IMR-90 (cell line): ENCODE results near the gene RAVER2. TPM values are rescaled to one million over a fixed set of nuclear protein-coding genes. Genes with fewer than 3 reads are reported as not detected.

Experiments used
- ATAC-seq: fragments of 200-7000 bp; cut with Tn5 transposase; 2 replicates; pipeline ENCODE4 v1.9.1; 2020; ENCODE audit warnings: low read depth, mild to moderate bottlenecking, moderate library complexity
- BruUV-seq: library from RNA; stranded (reverse); fragments of 400-500 nt; replicated peaks from 2 replicates; lab custom pipeline; 2021; lab: Mats Ljungman, UMichigan
- CTCF ChIA-PET: fragments of 300-600 bp; formaldehyde crosslinking; extraction: SDS; loops from one replicate; lab custom pipeline; 2021; ENCODE audit warnings: antibody characterized with exemption; lab: Yijun Ruan, JAX
- POLR2A ChIA-PET: fragments of 300-600 bp; sonication (Branson Sonifier 250); formaldehyde crosslinking; loops from one replicate; lab custom pipeline; 2022; ENCODE audit warnings: antibody characterized with exemption; ENCODE audit not compliant: unreplicated experiment; lab: Charles Lee
- DNase-seq: peaks from one replicate; pipeline ENCODE4 v3.0.0; 2013
- H2AFZ ChIP-seq: replicated peaks from 2 replicates; pipeline ENCODE3; 2013; ENCODE audit warnings: low read length, mild to moderate bottlenecking; ENCODE audit not compliant: poor library complexity
- H2AK5ac ChIP-seq: 2 replicates; pipeline ENCODE4 v1.6.1; 2013; ENCODE audit warnings: low read depth, low read length, inconsistent platforms
- H2AK9ac ChIP-seq: replicated peaks from 2 replicates; pipeline ENCODE3; 2013; ENCODE audit warnings: mild to moderate bottlenecking, low read depth, low read length, moderate library complexity; ENCODE audit not compliant: poor library complexity
- H2BK120ac ChIP-seq: 2 replicates; pipeline ENCODE4 v1.6.1; 2013; ENCODE audit warnings: low read depth, low read length, inconsistent platforms
- H2BK15ac ChIP-seq: 3 replicates; pipeline ENCODE4 v1.6.1; 2013; ENCODE audit warnings: low read depth, low read length, inconsistent platforms
- H2BK20ac ChIP-seq: 2 replicates; pipeline ENCODE4 v1.6.1; 2013; ENCODE audit warnings: low read depth, mild to moderate bottlenecking, inconsistent platforms, low read length, moderate library complexity
- H2BK5ac ChIP-seq: 2 replicates; pipeline ENCODE4 v1.6.1; 2013; ENCODE audit warnings: mild to moderate bottlenecking, low read depth, low read length, inconsistent platforms; ENCODE audit not compliant: poor library complexity, severe bottlenecking
- H3K14ac ChIP-seq: replicated peaks from 2 replicates; pipeline ENCODE4 v1.6.1; 2013; ENCODE audit warnings: low read depth, low read length, inconsistent platforms
- H3K18ac ChIP-seq: 2 replicates; pipeline ENCODE4 v1.6.1; 2013; ENCODE audit warnings: low read depth, low read length, control low read depth
- H3K23ac ChIP-seq: 2 replicates; pipeline ENCODE4 v1.6.1; 2013; ENCODE audit warnings: low read depth, low read length, inconsistent platforms
- H3K27ac ChIP-seq: 2 replicates; pipeline ENCODE4 v1.5.1; 2013; ENCODE audit warnings: mild to moderate bottlenecking, control low read depth, low read length; ENCODE audit not compliant: insufficient read depth
- H3K27me3 ChIP-seq: 2 replicates; pipeline ENCODE4 v1.6.1; 2013; ENCODE audit warnings: low read length; ENCODE audit not compliant: control insufficient read depth, insufficient read depth
- H3K36me3 ChIP-seq: 2 replicates; pipeline ENCODE4 v1.6.1; 2013; ENCODE audit warnings: low read length, mixed read lengths; ENCODE audit not compliant: control insufficient read depth, insufficient read depth
- H3K4ac ChIP-seq: 2 replicates; pipeline ENCODE4 v1.6.1; 2013; ENCODE audit warnings: low read depth, low read length, inconsistent platforms
- H3K4me1 ChIP-seq: 2 replicates; pipeline ENCODE4 v1.6.1; 2013; ENCODE audit warnings: low read length, mixed read lengths; ENCODE audit not compliant: control insufficient read depth, insufficient read depth
- H3K4me2 ChIP-seq: 2 replicates; pipeline ENCODE4 v1.6.1; 2013; ENCODE audit warnings: low read depth, mild to moderate bottlenecking, control low read depth, low read length, moderate library complexity
- H3K4me3 ChIP-seq: 2 replicates; pipeline ENCODE4 v1.5.1; 2013; ENCODE audit warnings: low read depth, mild to moderate bottlenecking, control low read depth, low read length, moderate library complexity; ENCODE audit not compliant: insufficient read depth
- H3K56ac ChIP-seq: 2 replicates; pipeline ENCODE4 v1.6.1; 2013; ENCODE audit warnings: low read length, inconsistent platforms; ENCODE audit not compliant: insufficient read depth; ENCODE audit errors: extremely low read depth
- H3K79me1 ChIP-seq, 2 experiments: 2 replicates each; pipeline ENCODE4 v1.6.1; 2013; ENCODE audit warnings: low read length in 2 of 2, inconsistent platforms in 1 of 2, low read depth in 1 of 2
- H3K9ac ChIP-seq: 2 replicates; pipeline ENCODE4 v1.6.1; 2013; ENCODE audit warnings: low read depth, low read length, control low read depth
- H3K9me1 ChIP-seq: 2 replicates; pipeline ENCODE4 v1.6.1; 2013; ENCODE audit warnings: low read length, inconsistent platforms; ENCODE audit not compliant: insufficient read depth
- H3K9me3 ChIP-seq: 2 replicates; pipeline ENCODE4 v1.6.1; 2013; ENCODE audit warnings: low read length; ENCODE audit not compliant: control insufficient read depth, insufficient read depth
- H4K20me1 ChIP-seq: 2 replicates; pipeline ENCODE4 v1.6.1; 2013; ENCODE audit warnings: low read length, inconsistent platforms; ENCODE audit not compliant: insufficient read depth
- H4K5ac ChIP-seq: 2 replicates; pipeline ENCODE4 v1.6.1; 2013; ENCODE audit warnings: mild to moderate bottlenecking, low read depth, low read length, control low read depth
- H4K8ac ChIP-seq, 2 experiments: 2 replicates each; pipeline ENCODE4 v1.6.1; 2013; ENCODE audit warnings: low read depth in 2 of 2, low read length in 2 of 2, control low read depth in 1 of 2, inconsistent platforms in 1 of 2
- H4K91ac ChIP-seq: 2 replicates; pipeline ENCODE4 v1.6.1; 2013; ENCODE audit warnings: low read depth, low read length, inconsistent platforms; ENCODE audit not compliant: insufficient read depth
- BHLHE40 ChIP-seq: fragments of 150-350 bp; IDR thresholded peaks from 2 replicates; pipeline ENCODE4 v1.6.1; 2016; ENCODE audit warnings: mild to moderate bottlenecking, low read depth, low read length
- CHD1 ChIP-seq: IDR thresholded peaks from 2 replicates; pipeline ENCODE4 v1.6.1; 2012; ENCODE audit warnings: low read depth, low read length, improper control_type of control experiment
- FOS ChIP-seq: fragments of 150-350 bp; IDR thresholded peaks from 2 replicates; pipeline ENCODE4 v1.6.1; 2016; ENCODE audit warnings: low read depth, low read length
- POLR2A ChIP-seq: IDR thresholded peaks from 2 replicates; pipeline ENCODE4 v1.6.1; 2012; ENCODE audit warnings: mild to moderate bottlenecking, low read depth, low read length
- RAD21 ChIP-seq: IDR thresholded peaks from 2 replicates; pipeline ENCODE4 v1.6.1; 2012; ENCODE audit warnings: low read length, improper control_type of control experiment
- RFX5 ChIP-seq: IDR thresholded peaks from 2 replicates; pipeline ENCODE4 v1.8.0; 2012; ENCODE audit warnings: low read depth, mild to moderate bottlenecking, low read length, moderate library complexity
- SMC3 ChIP-seq: fragments of 150-350 bp; IDR thresholded peaks from 2 replicates; pipeline ENCODE4 v1.6.1; 2016; ENCODE audit warnings: low read depth, mild to moderate bottlenecking, antibody characterized with exemption, low read length, moderate library complexity
- WGBS, 2 experiments: methylation state at CpG; one replicate each; pipeline versions ENCODE4 v1.1.5 to v1.1.7; 2013; ENCODE audit warnings: missing lambda C conversion rate in 2 of 2; ENCODE audit not compliant: insufficient read length in 1 of 2; ENCODE audit errors: extremely low coverage in 2 of 2; 5-methylcytosine and 5-hydroxymethylcytosine counted together
- dilution Hi-C: fragments of 300-500 bp; cut with HindIII; formaldehyde crosslinking; loops from one replicate; pipeline ENCODE4 v1.14.3; 2018; ENCODE audit warnings: low sequenced_read_pairs; ENCODE audit not compliant: unreplicated experiment
- in situ Hi-C: fragments of 300-500 bp; cut with MboI; formaldehyde crosslinking; loops from 3 replicates; pipeline ENCODE4 v1.14.3; 2019; ENCODE audit warnings: low sequenced_read_pairs, inconsistent platforms, mixed read lengths
- intact Hi-C: fragments of 100-400 bp; cut with micrococcal nuclease; formaldehyde crosslinking; loops from 2 replicates; pipeline ENCODE4 v1.10.0; 2022
- polyA plus RNA-seq, 3 experiments: library from polyadenylated mRNA; depleted of rRNA; stranded (reverse); fragments of >200 nt; gene quantifications; 2 replicates each; pipeline ENCODE4 v1.2.3, GENCODE V29; 2012; ENCODE audit warnings: low replicate concordance in 1 of 3
- total RNA-seq: library from RNA; depleted of rRNA; stranded (reverse); fragments of >200 nt; gene quantifications from 2 replicates; pipeline ENCODE4 v1.2.3, GENCODE V29; 2012
- TF ChIP-seq, protein P1 (sequence below): fragments of 150-350 bp; IDR thresholded peaks from 2 replicates; pipeline ENCODE4 v1.6.1; 2016; ENCODE audit warnings: low read depth, mild to moderate bottlenecking, low read length, moderate library complexity, borderline replicate concordance
- TF ChIP-seq, protein P2 (sequence below): conservative IDR thresholded peaks from 2 replicates; pipeline ENCODE4 v1.5.1; 2012; ENCODE audit warnings: mild to moderate bottlenecking, low read depth, low read length, improper control_type of control experiment
- TF ChIP-seq, protein P3 (sequence below): fragments of 150-350 bp; IDR thresholded peaks from 2 replicates; pipeline ENCODE4 v1.6.1; 2017; ENCODE audit warnings: mild to moderate bottlenecking, antibody characterized with exemption, low read length, low read depth

Gene RAVER2
- total and polyA plus RNA-seq, 2 of the 4 experiments (the other 2 are of a cell fraction), result 3.7 to 6.1 TPM

DNA sequence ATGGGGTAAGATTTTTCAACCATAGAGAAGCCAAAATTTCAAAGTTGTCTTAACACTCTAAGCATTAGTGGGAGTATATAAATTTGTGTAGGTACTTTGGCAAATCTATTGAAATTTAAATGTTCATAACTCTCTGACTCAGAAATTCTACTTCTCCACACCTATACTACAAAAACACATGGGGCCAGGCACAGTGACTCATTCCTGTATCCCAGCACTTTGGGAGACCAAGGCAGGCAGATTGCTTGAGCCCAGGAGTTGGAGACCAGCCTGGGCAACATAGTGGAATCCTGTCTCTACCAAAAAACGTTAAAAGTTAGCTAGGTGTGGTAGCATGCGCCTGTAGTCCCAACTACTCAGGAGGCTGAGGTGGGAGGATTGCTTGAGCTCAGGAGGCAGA is 41.3 kb upstream of the RAVER2 start:
- H3K27ac ChIP-seq, result no peak overlapping the region
- H4K5ac ChIP-seq, result no peak overlapping the region
- H3K4me3 ChIP-seq, result no peak overlapping the region

More for the DNA sequence above, 41.3 kb upstream of the RAVER2 start:
- no peaks in the 10 kb centered on the region for H3K36me3 ChIP-seq
- no peak overlapping the region for H3K4ac ChIP-seq
- H3K27me3 ChIP-seq, result peaks cover 5% of the 10 kb centered on the region
- no peak overlapping the region for H4K8ac ChIP-seq
- H3K79me1 ChIP-seq, result no peaks in the 10 kb centered on the region
- H3K9me1 ChIP-seq, result no peaks in the 10 kb centered on the region
- no peaks in the 10 kb centered on the region; the same call in 1 of the 2 replicates for H3K4me1 ChIP-seq
- no peaks in the 10 kb centered on the region for H3K9me3 ChIP-seq
- H3K56ac ChIP-seq, result no peak overlapping the region
- no peak for DNase-seq
- in situ Hi-C loops, result no loop called here
- H2BK5ac ChIP-seq, result no peak overlapping the region
- H4K91ac ChIP-seq, result no peak overlapping the region
- no peak overlapping the region for H3K9ac ChIP-seq
- ATAC-seq, result no peak
- TF ChIP-seq, protein P1, sequence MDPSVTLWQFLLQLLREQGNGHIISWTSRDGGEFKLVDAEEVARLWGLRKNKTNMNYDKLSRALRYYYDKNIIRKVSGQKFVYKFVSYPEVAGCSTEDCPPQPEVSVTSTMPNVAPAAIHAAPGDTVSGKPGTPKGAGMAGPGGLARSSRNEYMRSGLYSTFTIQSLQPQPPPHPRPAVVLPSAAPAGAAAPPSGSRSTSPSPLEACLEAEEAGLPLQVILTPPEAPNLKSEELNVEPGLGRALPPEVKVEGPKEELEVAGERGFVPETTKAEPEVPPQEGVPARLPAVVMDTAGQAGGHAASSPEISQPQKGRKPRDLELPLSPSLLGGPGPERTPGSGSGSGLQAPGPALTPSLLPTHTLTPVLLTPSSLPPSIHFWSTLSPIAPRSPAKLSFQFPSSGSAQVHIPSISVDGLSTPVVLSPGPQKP, result no peak
- TF ChIP-seq RAD21 (no peak), POLR2A (no peak), CHD1 (no peak), RFX5 (no peak), FOS (no peak), BHLHE40 (no peak), SMC3 (no peak)
- TF ChIP-seq, protein P2, sequence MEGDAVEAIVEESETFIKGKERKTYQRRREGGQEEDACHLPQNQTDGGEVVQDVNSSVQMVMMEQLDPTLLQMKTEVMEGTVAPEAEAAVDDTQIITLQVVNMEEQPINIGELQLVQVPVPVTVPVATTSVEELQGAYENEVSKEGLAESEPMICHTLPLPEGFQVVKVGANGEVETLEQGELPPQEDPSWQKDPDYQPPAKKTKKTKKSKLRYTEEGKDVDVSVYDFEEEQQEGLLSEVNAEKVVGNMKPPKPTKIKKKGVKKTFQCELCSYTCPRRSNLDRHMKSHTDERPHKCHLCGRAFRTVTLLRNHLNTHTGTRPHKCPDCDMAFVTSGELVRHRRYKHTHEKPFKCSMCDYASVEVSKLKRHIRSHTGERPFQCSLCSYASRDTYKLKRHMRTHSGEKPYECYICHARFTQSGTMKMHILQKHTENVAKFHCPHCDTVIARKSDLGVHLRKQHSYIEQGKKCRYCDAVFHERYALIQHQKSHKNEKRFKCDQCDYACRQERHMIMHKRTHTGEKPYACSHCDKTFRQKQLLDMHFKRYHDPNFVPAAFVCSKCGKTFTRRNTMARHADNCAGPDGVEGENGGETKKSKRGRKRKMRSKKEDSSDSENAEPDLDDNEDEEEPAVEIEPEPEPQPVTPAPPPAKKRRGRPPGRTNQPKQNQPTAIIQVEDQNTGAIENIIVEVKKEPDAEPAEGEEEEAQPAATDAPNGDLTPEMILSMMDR, result no peak
- TF ChIP-seq, protein P3, sequence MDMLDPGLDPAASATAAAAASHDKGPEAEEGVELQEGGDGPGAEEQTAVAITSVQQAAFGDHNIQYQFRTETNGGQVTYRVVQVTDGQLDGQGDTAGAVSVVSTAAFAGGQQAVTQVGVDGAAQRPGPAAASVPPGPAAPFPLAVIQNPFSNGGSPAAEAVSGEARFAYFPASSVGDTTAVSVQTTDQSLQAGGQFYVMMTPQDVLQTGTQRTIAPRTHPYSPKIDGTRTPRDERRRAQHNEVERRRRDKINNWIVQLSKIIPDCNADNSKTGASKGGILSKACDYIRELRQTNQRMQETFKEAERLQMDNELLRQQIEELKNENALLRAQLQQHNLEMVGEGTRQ, result no peak
- no peak overlapping the region for H2AK5ac ChIP-seq
- no peaks in the 10 kb centered on the region for H4K20me1 ChIP-seq
- no peak overlapping the region for H2BK20ac ChIP-seq
- no peak overlapping the region for H2BK15ac ChIP-seq
- WGBS, 2 experiments, result no CpG with 5 or more reads among the region's 2 CpGs
- no peak overlapping the region for H3K14ac ChIP-seq
- no peak overlapping the region for H3K18ac ChIP-seq
- ChIA-PET POLR2A (no interaction called here), CTCF (no interaction called here)
- H2AFZ ChIP-seq, result no peak overlapping the region
- H2AK9ac ChIP-seq, result no peak overlapping the region
- no TSS peak for BruUV-seq
- H2BK120ac ChIP-seq, result no peak overlapping the region
- H3K4me2 ChIP-seq, result no peak overlapping the region
- dilution Hi-C loops, result no loop called here
- no peak overlapping the region for H3K23ac ChIP-seq
- intact Hi-C loops, result no loop called here
